ENCODE results near the gene SLC7A8. TPM values are rescaled to one million over a fixed set of nuclear protein-coding genes. Genes with fewer than 3 reads are reported as not detected.

The SLC7A8 gene
- total RNA-seq, 4 donors from 2014 or later = 32.4 to 67.4 (median 42.9) TPM

DNA sequence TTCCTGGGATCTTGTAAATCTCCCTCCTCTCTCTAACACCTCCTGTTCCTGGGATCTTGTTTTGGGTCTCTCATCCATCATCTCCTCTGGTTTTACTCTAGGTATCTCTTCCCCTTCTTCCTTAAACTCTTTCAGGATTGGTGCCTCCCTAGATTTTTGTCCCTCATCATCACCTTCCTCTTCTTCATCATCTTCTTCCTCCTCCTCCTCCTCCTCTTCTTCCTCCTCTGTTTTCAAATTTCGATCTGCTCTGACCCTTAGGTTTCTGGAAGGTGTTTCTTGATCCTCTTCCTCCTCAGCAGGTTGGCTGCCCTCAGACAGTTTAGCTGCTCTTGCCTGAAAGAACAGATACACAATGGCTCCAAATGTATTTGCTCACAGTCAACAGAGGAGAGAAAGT lies 103.0 kb downstream of the SLC7A8 start:
- 79 to 92% methylated on average over 1 of the region's 1 CpG for WGBS, 2 donors

DNA sequence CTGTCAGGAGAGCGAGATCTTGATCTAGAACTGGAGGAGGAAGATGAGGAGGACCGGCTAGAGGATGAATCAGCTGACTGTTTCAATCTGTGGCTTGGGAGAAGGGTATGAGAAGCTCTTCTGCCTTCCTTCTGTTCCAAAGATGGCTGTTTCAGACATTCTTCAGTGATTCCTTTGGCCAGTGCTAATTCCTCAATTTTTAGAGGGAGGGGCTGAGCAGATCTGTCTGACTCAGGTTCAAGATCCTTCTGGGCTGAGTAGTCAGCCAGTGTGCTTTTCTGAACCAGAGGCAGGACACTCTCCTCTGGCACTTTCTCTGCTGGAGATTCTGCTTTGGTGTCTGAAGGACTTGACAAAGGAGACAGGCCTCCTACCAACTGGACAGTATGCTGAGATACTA lies 103.7 kb downstream of the SLC7A8 start:
- DNase-seq (ENCODE audit: low spot score in 2 of 2) = no peak
- WGBS, 2 donors = 77 to 80% methylated on average over 2 of the region's 2 CpGs
- intact Hi-C loops (cut with DNase I; ENCODE audit: low total_unique reads) = no loop called here
- H3K4me3 ChIP-seq (ENCODE audit: low read depth, poor library complexity, severe bottlenecking) = no peak overlapping the region
- TF ChIP-seq, protein P1, sequence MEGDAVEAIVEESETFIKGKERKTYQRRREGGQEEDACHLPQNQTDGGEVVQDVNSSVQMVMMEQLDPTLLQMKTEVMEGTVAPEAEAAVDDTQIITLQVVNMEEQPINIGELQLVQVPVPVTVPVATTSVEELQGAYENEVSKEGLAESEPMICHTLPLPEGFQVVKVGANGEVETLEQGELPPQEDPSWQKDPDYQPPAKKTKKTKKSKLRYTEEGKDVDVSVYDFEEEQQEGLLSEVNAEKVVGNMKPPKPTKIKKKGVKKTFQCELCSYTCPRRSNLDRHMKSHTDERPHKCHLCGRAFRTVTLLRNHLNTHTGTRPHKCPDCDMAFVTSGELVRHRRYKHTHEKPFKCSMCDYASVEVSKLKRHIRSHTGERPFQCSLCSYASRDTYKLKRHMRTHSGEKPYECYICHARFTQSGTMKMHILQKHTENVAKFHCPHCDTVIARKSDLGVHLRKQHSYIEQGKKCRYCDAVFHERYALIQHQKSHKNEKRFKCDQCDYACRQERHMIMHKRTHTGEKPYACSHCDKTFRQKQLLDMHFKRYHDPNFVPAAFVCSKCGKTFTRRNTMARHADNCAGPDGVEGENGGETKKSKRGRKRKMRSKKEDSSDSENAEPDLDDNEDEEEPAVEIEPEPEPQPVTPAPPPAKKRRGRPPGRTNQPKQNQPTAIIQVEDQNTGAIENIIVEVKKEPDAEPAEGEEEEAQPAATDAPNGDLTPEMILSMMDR (IDR thresholded peaks at IDR 0.05) = no peak
- TF ChIP-seq POLR2A (IDR thresholded peaks at IDR 0.05) = no peak

More for the DNA sequence above, 103.0 kb downstream of the SLC7A8 start:
- no peak overlapping the region for H3K4me3 ChIP-seq (ENCODE audit: low read depth, poor library complexity, severe bottlenecking)
- DNase-seq (ENCODE audit: low spot score in 2 of 2) = no peak
- no peak for TF ChIP-seq POLR2A (IDR thresholded peaks at IDR 0.05)
- TF ChIP-seq, protein P1 (IDR thresholded peaks at IDR 0.05) = no peak
- intact Hi-C loops (cut with DNase I; ENCODE audit: low total_unique reads) = no loop called here

DNA sequence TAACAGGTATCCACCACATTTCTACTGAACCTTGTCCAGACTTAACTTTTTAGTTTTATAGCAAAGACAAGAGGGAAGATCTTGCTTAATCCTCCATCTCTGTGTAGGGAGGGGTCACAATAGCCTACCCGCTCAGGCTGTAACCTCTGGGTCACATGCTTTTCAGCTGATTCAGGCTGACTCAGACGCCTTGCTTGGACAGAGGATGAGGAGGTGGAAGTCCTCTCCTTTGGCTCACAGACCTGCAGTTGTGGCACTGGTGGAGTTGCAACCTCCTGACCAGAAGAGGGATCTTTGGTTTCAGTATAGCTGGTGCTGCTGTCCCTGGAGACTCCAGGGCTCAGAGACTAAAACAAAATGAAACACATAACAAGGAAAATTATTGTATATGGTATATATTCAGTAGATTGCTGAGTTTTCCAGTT lies 104.8 kb downstream of the SLC7A8 start:
- DNase-seq (ENCODE audit: low spot score in 2 of 2) = peak; percentile 91 to 94
- WGBS, 2 donors = 18 to 40% methylated on average over 2 of the region's 2 CpGs
- TF ChIP-seq, protein P1 (IDR thresholded peaks at IDR 0.05) = no peak
- intact Hi-C loops (cut with DNase I; ENCODE audit: low total_unique reads) = no loop called here
- H3K4me3 ChIP-seq (ENCODE audit: low read depth, poor library complexity, severe bottlenecking) = no peak overlapping the region

DNA sequence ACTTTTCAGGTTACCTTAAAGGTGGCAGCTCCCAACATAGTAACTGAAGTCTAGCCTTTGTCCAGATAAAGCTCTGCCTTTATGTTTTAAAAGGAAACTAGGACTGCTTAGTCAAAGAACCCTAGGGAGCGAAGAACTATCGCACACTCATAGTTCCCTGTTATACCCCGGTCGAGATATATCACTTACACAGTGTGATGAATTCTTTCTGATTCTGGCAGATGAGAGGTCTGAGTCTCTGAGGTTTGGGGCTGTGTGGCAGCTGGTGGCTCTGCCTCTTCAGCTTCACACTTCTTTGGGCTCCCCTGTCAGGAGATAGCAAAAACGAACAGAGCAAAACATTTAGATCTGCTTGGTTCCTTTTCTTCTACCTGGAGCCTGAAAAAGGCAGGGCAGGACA lies 105.5 kb downstream of the SLC7A8 start:
- intact Hi-C loops (cut with DNase I; ENCODE audit: low total_unique reads) = no loop called here
- H3K4me3 ChIP-seq (ENCODE audit: low read depth, poor library complexity, severe bottlenecking) = no peak overlapping the region
- TF ChIP-seq, protein P1 (IDR thresholded peaks at IDR 0.05) = no peak
- no peak for TF ChIP-seq POLR2A (IDR thresholded peaks at IDR 0.05)
- no peak for DNase-seq (ENCODE audit: low spot score in 2 of 2)
- WGBS, 2 donors = 77 to 79% methylated on average over 5 of the region's 5 CpGs

DNA sequence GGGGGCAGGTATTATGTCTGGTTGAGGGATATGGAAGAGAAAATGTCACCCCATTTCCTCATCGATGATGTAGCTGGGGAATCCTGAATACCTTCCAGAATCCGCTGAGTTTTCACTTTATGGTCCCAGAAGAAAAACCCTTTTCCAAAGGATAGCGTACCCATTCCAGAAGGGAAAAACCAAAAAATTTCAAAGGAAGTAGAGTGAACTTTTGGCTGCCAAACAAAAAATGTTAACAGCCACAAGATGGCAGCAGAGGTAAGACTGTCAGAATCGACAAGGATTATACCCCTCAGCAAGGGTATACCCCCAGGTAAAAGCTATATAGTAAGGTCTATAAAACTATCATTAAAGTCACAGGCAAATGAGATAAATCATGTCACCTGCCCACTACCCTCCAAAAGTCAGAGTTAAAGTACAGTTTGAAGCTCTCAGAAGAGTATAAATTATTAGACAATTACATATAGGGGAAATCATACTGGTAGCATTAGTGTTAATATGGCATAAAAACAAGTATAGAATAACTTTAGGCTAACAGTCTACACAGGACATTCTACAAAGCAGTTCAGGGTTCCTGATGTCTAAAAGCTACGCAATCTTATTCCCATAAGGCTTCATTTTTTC lies 106.6 kb downstream of the SLC7A8 start:
- no peak overlapping the region for H3K4me3 ChIP-seq (ENCODE audit: low read depth, poor library complexity, severe bottlenecking)
- WGBS, 2 donors = 58 to 61% methylated on average over 5 of the region's 5 CpGs
- no peak for TF ChIP-seq POLR2A (IDR thresholded peaks at IDR 0.05)
- TF ChIP-seq, protein P1 (IDR thresholded peaks at IDR 0.05) = no peak
- no peak for DNase-seq (ENCODE audit: low spot score in 2 of 2)
- intact Hi-C loops (cut with DNase I; ENCODE audit: low total_unique reads) = no loop called here

Other genes with a start within 250 kb of the SLC7A8 start
- 10 to 100 TPM; 52.3 to 74.4 (median 61.9) TPM for gene HAUS4, start 226.6 kb downstream of the SLC7A8 start, total RNA-seq
- 10 to 100 TPM; 66.2 to 98.4 (median 74.8) TPM for gene AJUBA, start 201.1 kb downstream of the SLC7A8 start, total RNA-seq
- gene C14orf93, start 173.5 kb downstream of the SLC7A8 start, total RNA-seq = 10 to 100 TPM; 16.9 to 29.6 (median 23.2) TPM
- gene PSMB5, start 148.8 kb downstream of the SLC7A8 start, total RNA-seq = 100 to 1,000 TPM in 2 of 4 donors, 10 to 100 TPM in 2; 70.6 to 148 (median 116) TPM
- gene PSMB11, start 141.4 kb downstream of the SLC7A8 start, total RNA-seq = not detected
- 1 to 10 TPM; 3.0 to 4.9 (median 3.9) TPM for gene CDH24, start 126.1 kb downstream of the SLC7A8 start, total RNA-seq
- 10 to 100 TPM; 52.7 to 97.5 (median 79.8) TPM for gene ACIN1, start 88.5 kb downstream of the SLC7A8 start, total RNA-seq
- 10 to 100 TPM; 14.5 to 29.8 (median 19.7) TPM for gene C14orf119, start 88.2 kb downstream of the SLC7A8 start, total RNA-seq
- not detected for gene CIROP, start 78.7 kb downstream of the SLC7A8 start, total RNA-seq
- gene CEBPE, start 64.4 kb downstream of the SLC7A8 start, total RNA-seq = not detected
- gene RNF212B, start 54.3 kb upstream of the SLC7A8 start, total RNA-seq = under 1 TPM in 1 of 4 donors, not detected in 3; 0.59 TPM
- gene HOMEZ, start 102.5 kb upstream of the SLC7A8 start, total RNA-seq = 1 to 10 TPM; 5.3 to 9.7 (median 8.5) TPM
- 10 to 100 TPM in 1 of 4 donors, 1 to 10 TPM in 3; 7.9 to 14.4 (median 8.6) TPM for gene PPP1R3E, start 119.2 kb upstream of the SLC7A8 start, total RNA-seq
- gene BCL2L2, start 123.2 kb upstream of the SLC7A8 start, total RNA-seq = 10 to 100 TPM; 41.5 to 72.2 (median 68.3) TPM
- gene PABPN1, start 137.8 kb upstream of the SLC7A8 start, total RNA-seq = 10 to 100 TPM; 25.5 to 65.8 (median 39.9) TPM
- gene SLC22A17, start 169.2 kb upstream of the SLC7A8 start, total RNA-seq = 10 to 100 TPM; 16.1 to 33.0 (median 17.9) TPM
- 10 to 100 TPM; 38.7 to 73.2 (median 53.5) TPM for gene EFS, start 181.5 kb upstream of the SLC7A8 start, total RNA-seq
- gene IL25, start 189.1 kb upstream of the SLC7A8 start, total RNA-seq = not detected
- gene CMTM5, start 193.4 kb upstream of the SLC7A8 start, total RNA-seq = under 1 TPM in 2 of 4 donors, not detected in 2; 0.38 to 0.58 TPM
- gene MYH6, start 224.6 kb upstream of the SLC7A8 start, total RNA-seq = under 1 TPM in 1 of 4 donors, not detected in 3; 0.20 TPM

All from lower leg skin (tissue), 4 donors.